PC-3 (cell line): ENCODE data around the gene TMEM117. TPM values are rescaled to one million over a fixed set of nuclear protein-coding genes. Genes with fewer than 3 reads are reported as not detected.

Experiments used
- ATAC-seq: fragments of 200-7000 bp; cut with Tn5 transposase; 2 replicates; pipeline ENCODE4 v1.9.1; 2020; ENCODE audit warnings: mild to moderate bottlenecking, moderate library complexity
- BruUV-seq: library from RNA; stranded (reverse); fragments of 400-500 nt; replicated peaks from 2 replicates; lab custom pipeline; 2021; lab: Mats Ljungman, UMichigan
- CTCF ChIA-PET: fragments of 300-600 bp; sonication (Branson Sonifier 250); formaldehyde crosslinking; loops from one replicate; lab custom pipeline; 2022; ENCODE audit warnings: antibody characterized with exemption; lab: Charles Lee
- POLR2A ChIA-PET: fragments of 300-600 bp; sonication (Branson Sonifier 250); formaldehyde crosslinking; loops from one replicate; lab custom pipeline; 2022; ENCODE audit warnings: antibody characterized with exemption; ENCODE audit not compliant: unreplicated experiment; lab: Charles Lee
- DNase-seq: peaks from one replicate; pipeline ENCODE4 v3.0.0-alpha.2; 2015
- H2AFZ ChIP-seq: fragments of 300-600 bp; sonication (generic); 2 replicates; pipeline ENCODE4 v1.6.0; 2016; ENCODE audit warnings: antibody characterized with exemption, low read length
- H3F3A ChIP-seq: fragments of 300-600 bp; sonication (generic); one replicate; pipeline ENCODE4 v1.6.0; 2017; ENCODE audit warnings: antibody characterized with exemption, low read length, control low read depth, mild to moderate bottlenecking; ENCODE audit not compliant: unreplicated experiment
- H3K27ac ChIP-seq: fragments of 300-600 bp; sonication (generic); 2 replicates; pipeline ENCODE4 v1.5.1; 2016; ENCODE audit warnings: mild to moderate bottlenecking, low read length
- H3K27me3 ChIP-seq: fragments of 300-600 bp; sonication (generic); 2 replicates; pipeline ENCODE4 v1.6.1; 2016; ENCODE audit warnings: low read length, mixed read lengths
- H3K36me3 ChIP-seq: fragments of 300-600 bp; sonication (generic); 2 replicates; pipeline ENCODE4 v1.6.1; 2016; ENCODE audit warnings: low read depth, mixed run types, low read length, mixed read lengths
- H3K4me1 ChIP-seq: fragments of 300-600 bp; sonication (generic); 2 replicates; pipeline ENCODE4 v1.5.1; 2016; ENCODE audit warnings: low read length; ENCODE audit not compliant: insufficient read depth
- H3K4me2 ChIP-seq: fragments of 300-600 bp; sonication (generic); 2 replicates; pipeline ENCODE4 v1.6.0; 2016; ENCODE audit warnings: low read length
- H3K4me3 ChIP-seq: fragments of 300-600 bp; sonication (generic); 2 replicates; pipeline ENCODE4 v1.5.1; 2016; ENCODE audit warnings: mild to moderate bottlenecking, low read length, mixed read lengths
- H3K79me2 ChIP-seq: fragments of 300-600 bp; sonication (generic); 2 replicates; pipeline ENCODE4 v1.6.1; 2017; ENCODE audit warnings: low read length, mixed read lengths
- H3K9ac ChIP-seq: fragments of 300-600 bp; sonication (generic); 2 replicates; pipeline ENCODE4 v1.6.0; 2016; ENCODE audit warnings: mild to moderate bottlenecking, low read length
- H3K9me2 ChIP-seq: fragments of 300-600 bp; sonication (generic); replicated peaks from 2 replicates; pipeline ENCODE4 v1.6.1; 2016; ENCODE audit warnings: mixed run types, low read length, mixed read lengths
- H3K9me3 ChIP-seq: fragments of 300-600 bp; sonication (generic); 2 replicates; pipeline ENCODE4 v1.6.1; 2016; ENCODE audit warnings: low read length, mixed read lengths
- H4K20me1 ChIP-seq: fragments of 300-600 bp; sonication (generic); 2 replicates; pipeline ENCODE4 v1.6.1; 2016; ENCODE audit warnings: low read length, mixed read lengths
- CTCF ChIP-seq: fragments of 300-600 bp; sonication (generic); conservative IDR thresholded peaks from 2 replicates; pipeline ENCODE4 v1.5.1; 2017; ENCODE audit warnings: antibody characterized with exemption, low read depth, mild to moderate bottlenecking, low read length
- EZH2 ChIP-seq: fragments of 300-600 bp; sonication (generic); IDR thresholded peaks from one replicate; pipeline ENCODE4 v1.6.1; 2017; ENCODE audit warnings: antibody characterized with exemption, mild to moderate bottlenecking, low read length; ENCODE audit not compliant: unreplicated experiment
- EZH2phosphoT487 ChIP-seq: fragments of 300-600 bp; sonication (generic); IDR thresholded peaks from 2 replicates; pipeline ENCODE4 v1.6.1; 2018; ENCODE audit warnings: mild to moderate bottlenecking, antibody characterized with exemption, low read length, borderline replicate concordance
- intact Hi-C: fragments of 100-400 bp; cut with micrococcal nuclease; formaldehyde crosslinking; loops from 2 replicates; pipeline ENCODE4 v1.9.0; 2023
- total RNA-seq: library from RNA; depleted of rRNA; stranded (reverse); fragments of >200 nt; gene quantifications from 2 replicates; pipeline ENCODE4 v1.2.3, GENCODE V29; 2014

Gene TMEM117
- total RNA-seq, 1 experiment from 2014 or later = 9.0 TPM

DNA sequence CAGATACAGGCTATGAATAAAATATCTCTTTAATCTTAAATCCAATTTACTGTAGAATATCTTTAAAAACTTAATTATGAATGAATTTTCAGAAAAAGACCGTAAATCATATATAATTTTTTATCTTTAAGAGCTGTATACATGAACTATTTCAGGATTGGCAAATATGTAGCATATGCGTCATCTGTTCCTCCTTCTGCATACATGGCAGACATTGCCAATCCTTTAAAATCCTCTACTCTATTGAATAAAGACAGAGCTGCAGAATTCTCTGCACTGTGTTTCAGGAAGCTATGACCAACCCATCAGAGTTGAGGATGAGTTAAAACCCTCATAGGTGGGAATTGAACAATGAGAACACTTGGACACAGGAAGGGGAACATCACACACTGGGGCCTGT lies 279.0 kb downstream of the TMEM117 start:
- no peak overlapping the region for H3K27ac ChIP-seq
- BruUV-seq = no TSS peak
- no peaks in the 10 kb centered on the region for H4K20me1 ChIP-seq
- H3K9me3 ChIP-seq = no peaks in the 10 kb centered on the region
- no peaks in the 10 kb centered on the region for H3K79me2 ChIP-seq
- H3K4me3 ChIP-seq = no peak overlapping the region
- no peak for TF ChIP-seq EZH2
- TF ChIP-seq CTCF = no peak
- ChIA-PET POLR2A (no interaction called here), CTCF (no interaction called here)
- intact Hi-C loops = no loop called here
- no peak for ATAC-seq
- H2AFZ ChIP-seq = no peak overlapping the region
- no peaks in the 10 kb centered on the region for H3F3A ChIP-seq
- no peaks in the 10 kb centered on the region for H3K9me2 ChIP-seq
- H3K36me3 ChIP-seq = no peaks in the 10 kb centered on the region
- H3K4me2 ChIP-seq = no peak overlapping the region
- no peaks in the 10 kb centered on the region for H3K27me3 ChIP-seq
- no peak for DNase-seq
- H3K4me1 ChIP-seq = no peaks in the 10 kb centered on the region
- no peak overlapping the region for H3K9ac ChIP-seq

DNA sequence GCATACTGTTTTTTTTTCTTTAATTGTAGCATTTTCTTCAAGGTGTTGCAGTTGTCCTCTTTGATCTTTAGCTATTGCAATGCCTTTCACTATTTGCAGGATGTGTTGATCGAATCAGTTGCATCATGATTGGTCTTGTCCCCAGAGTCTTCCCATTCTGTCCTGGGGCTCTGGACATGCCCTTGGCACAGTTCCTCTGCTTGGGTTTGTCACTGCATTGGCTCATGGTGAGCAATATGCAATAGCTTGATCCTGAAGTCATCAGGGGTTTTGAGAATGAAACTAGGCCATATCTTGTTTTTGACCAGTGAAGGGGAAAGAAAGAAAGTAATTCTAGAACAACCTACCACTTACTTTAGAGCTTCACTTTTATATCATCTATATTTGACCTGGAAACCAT lies 281.5 kb downstream of the TMEM117 start:
- Histone ChIP-seq H3K4me3 (no peak overlapping the region), H2AFZ (no peak overlapping the region), H3K27me3 (no peaks in the 10 kb centered on the region), H3K27ac (no peak overlapping the region), H3K9me2 (no peaks in the 10 kb centered on the region), H3K9ac (no peak overlapping the region), H4K20me1 (no peaks in the 10 kb centered on the region), H3K4me1 (no peaks in the 10 kb centered on the region), H3F3A (no peaks in the 10 kb centered on the region), H3K79me2 (no peaks in the 10 kb centered on the region), H3K36me3 (no peaks in the 10 kb centered on the region), H3K4me2 (no peak overlapping the region), H3K9me3 (no peaks in the 10 kb centered on the region)
- intact Hi-C loops = no loop called here
- BruUV-seq = no TSS peak
- no peak for ATAC-seq
- peak; percentile 5 for DNase-seq
- ChIA-PET CTCF (no interaction called here), POLR2A (no interaction called here)
- no peak for TF ChIP-seq CTCF
- no peak for TF ChIP-seq EZH2phosphoT487
- TF ChIP-seq EZH2 = no peak

DNA sequence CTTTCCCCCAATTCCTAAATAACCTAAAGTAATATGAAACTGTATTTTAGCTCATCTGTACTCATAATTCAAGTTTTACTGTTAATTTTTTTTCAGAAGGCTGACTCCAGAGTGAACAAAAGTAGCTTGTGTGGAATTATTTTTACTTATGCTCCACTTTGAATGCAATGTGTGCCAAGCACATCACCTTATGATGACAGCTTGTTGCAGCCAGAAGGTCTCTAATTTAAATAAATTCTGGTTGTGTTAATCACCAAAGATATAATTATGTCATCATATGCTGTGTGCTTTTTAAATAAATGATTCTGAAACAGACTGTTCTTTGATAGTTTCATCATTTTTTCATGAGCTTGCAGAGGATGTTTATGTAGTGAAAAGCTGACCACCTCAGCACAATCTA lies 283.1 kb downstream of the TMEM117 start:
- no peaks in the 10 kb centered on the region for H4K20me1 ChIP-seq
- H3K27ac ChIP-seq = no peak overlapping the region
- TF ChIP-seq EZH2 (no peak), CTCF (no peak), EZH2phosphoT487 (no peak)
- H3K79me2 ChIP-seq = no peaks in the 10 kb centered on the region
- no peaks in the 10 kb centered on the region for H3K36me3 ChIP-seq
- BruUV-seq = no TSS peak
- no peak for DNase-seq
- H3K9ac ChIP-seq = no peak overlapping the region
- intact Hi-C loops = no loop called here
- no peaks in the 10 kb centered on the region for H3K9me2 ChIP-seq
- CTCF ChIA-PET = no interaction called here
- H3K27me3 ChIP-seq = no peaks in the 10 kb centered on the region
- no peak overlapping the region for H3K4me2 ChIP-seq
- no peak overlapping the region for H2AFZ ChIP-seq
- H3K9me3 ChIP-seq = no peaks in the 10 kb centered on the region
- H3F3A ChIP-seq = no peaks in the 10 kb centered on the region
- ATAC-seq = no peak
- no peaks in the 10 kb centered on the region for H3K4me1 ChIP-seq
- POLR2A ChIA-PET = no interaction called here
- no peak overlapping the region for H3K4me3 ChIP-seq
